Hepatocyte (in vitro differentiated cells): Measurements from ENCODE around the gene ANKLE2. TPM values are rescaled to one million over a fixed set of nuclear protein-coding genes. Genes with fewer than 3 reads are reported as not detected.

Experiments
- DNase-seq: peaks from one replicate; pipeline ENCODE4 v3.0.0-alpha.2; 2016; ENCODE audit warnings: low spot score
- H2AFZ ChIP-seq: fragments of 200-600 bp; sonication (generic); 2 replicates; pipeline ENCODE4 v1.6.0; 2016; ENCODE audit warnings: antibody characterized with exemption, mild to moderate bottlenecking
- H3K27ac ChIP-seq: fragments of 200-600 bp; sonication (generic); 2 replicates; pipeline ENCODE4 v1.5.1; 2016; ENCODE audit warnings: mild to moderate bottlenecking
- H3K27me3 ChIP-seq: fragments of 200-600 bp; sonication (generic); 2 replicates; pipeline ENCODE4 v1.6.1; 2016
- H3K36me3 ChIP-seq: fragments of 200-600 bp; sonication (generic); replicated peaks from 2 replicates; pipeline ENCODE4 v1.5.1; 2016; ENCODE audit warnings: low read depth; ENCODE audit not compliant: insufficient read depth
- H3K4me1 ChIP-seq: fragments of 200-600 bp; sonication (generic); 2 replicates; pipeline ENCODE4 v1.5.1; 2016; ENCODE audit warnings: mild to moderate bottlenecking, moderate library complexity; ENCODE audit not compliant: insufficient read depth
- H3K4me2 ChIP-seq: fragments of 200-600 bp; sonication (generic); 2 replicates; pipeline ENCODE4 v1.6.0; 2016
- H3K4me3 ChIP-seq: fragments of 200-600 bp; sonication (generic); 2 replicates; pipeline ENCODE4 v1.5.1; 2016; ENCODE audit warnings: mild to moderate bottlenecking
- H3K79me2 ChIP-seq: fragments of 200-600 bp; sonication (generic); 2 replicates; pipeline ENCODE4 v1.6.0; 2017; ENCODE audit warnings: mild to moderate bottlenecking
- H3K9me2 ChIP-seq: fragments of 200-600 bp; sonication (generic); replicated peaks from 2 replicates; pipeline ENCODE4 v1.6.0; 2017; ENCODE audit warnings: mild to moderate bottlenecking; ENCODE audit not compliant: insufficient read depth
- H3K9me3 ChIP-seq: fragments of 200-600 bp; sonication (generic); 2 replicates; pipeline ENCODE4 v1.5.1; 2016; ENCODE audit warnings: low read depth, mild to moderate bottlenecking
- H4K20me1 ChIP-seq: fragments of 200-600 bp; sonication (generic); 2 replicates; pipeline ENCODE4 v1.6.0; 2016; ENCODE audit warnings: mild to moderate bottlenecking; ENCODE audit not compliant: insufficient read depth, poor library complexity, severe bottlenecking
- EZH2 ChIP-seq: fragments of 200-600 bp; sonication (generic); IDR thresholded peaks from 2 replicates; pipeline ENCODE4 v1.6.1; 2016; ENCODE audit warnings: antibody characterized with exemption, mild to moderate bottlenecking, borderline replicate concordance
- EZH2phosphoT487 ChIP-seq: fragments of 200-600 bp; sonication (generic); IDR thresholded peaks from one replicate; pipeline ENCODE4 v1.6.1; 2018; ENCODE audit warnings: antibody characterized with exemption, mild to moderate bottlenecking, low read depth, moderate library complexity; ENCODE audit not compliant: unreplicated experiment, severe bottlenecking
- WGBS: methylation state at CpG from one replicate; pipeline ENCODE4 v1.1.6; 2016; ENCODE audit warnings: low lambda C conversion rate; ENCODE audit errors: missing lambda C conversion rate; 5-methylcytosine and 5-hydroxymethylcytosine counted together
- polyA plus RNA-seq: library from polyadenylated mRNA; unstranded; fragments of >200 nt; fragmentation: Nextera tagmentation; extraction: Ambion mirVana; gene quantifications from 2 replicates; pipeline ENCODE4 v1.2.1, GENCODE V29; 2016
- total RNA-seq: library from RNA; depleted of rRNA; stranded (reverse); fragments of >200 nt; gene quantifications from 2 replicates; pipeline ENCODE4 v1.2.3, GENCODE V29; 2014
- TF ChIP-seq, protein P1 (sequence below): fragments of 200-600 bp; sonication (generic); IDR thresholded peaks from 2 replicates; pipeline ENCODE4 v1.5.1; 2016; ENCODE audit warnings: antibody characterized with exemption, mild to moderate bottlenecking; ENCODE audit not compliant: poor library complexity

Gene ANKLE2
- total and polyA plus RNA-seq, 2 experiments from 2014 or later: 45.3 to 70.3 TPM

DNA sequence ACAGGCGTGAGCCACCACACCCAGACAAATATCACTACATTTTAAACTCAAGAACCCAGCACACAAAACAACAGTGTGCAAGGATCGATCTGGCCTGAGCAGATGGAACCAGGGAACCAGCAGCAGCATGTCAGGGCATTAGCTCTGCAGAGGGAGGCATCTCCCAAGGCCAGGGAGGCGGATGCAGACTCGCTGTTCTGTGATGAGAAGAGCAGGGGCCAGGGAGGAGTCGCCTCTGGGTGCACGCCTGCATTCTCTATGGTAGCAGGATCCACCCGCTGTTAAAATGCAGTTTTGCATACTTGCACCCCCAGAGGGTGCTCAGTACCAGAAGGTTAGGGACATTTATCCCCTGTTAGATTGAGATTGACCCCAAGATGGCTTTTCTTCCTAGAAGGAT, 33.1 kb downstream of the ANKLE2 start:
- no peaks in the 10 kb centered on the region for H3K4me1 ChIP-seq
- 89% methylated on average over 7 of the region's 7 CpGs for WGBS
- no peaks in the 10 kb centered on the region for H3K27me3 ChIP-seq
- no peaks in the 10 kb centered on the region for H3K9me3 ChIP-seq
- no peaks in the 10 kb centered on the region for H3K9me2 ChIP-seq
- H3K79me2 ChIP-seq: no peaks in the 10 kb centered on the region
- H3K36me3 ChIP-seq: no peaks in the 10 kb centered on the region
- H2AFZ ChIP-seq: no peak overlapping the region
- no peak overlapping the region for H3K4me3 ChIP-seq
- DNase-seq: no peak
- no peaks in the 10 kb centered on the region for H4K20me1 ChIP-seq
- H3K4me2 ChIP-seq: no peak overlapping the region
- TF ChIP-seq EZH2 (no peak), EZH2phosphoT487 (no peak)
- TF ChIP-seq, protein P1, sequence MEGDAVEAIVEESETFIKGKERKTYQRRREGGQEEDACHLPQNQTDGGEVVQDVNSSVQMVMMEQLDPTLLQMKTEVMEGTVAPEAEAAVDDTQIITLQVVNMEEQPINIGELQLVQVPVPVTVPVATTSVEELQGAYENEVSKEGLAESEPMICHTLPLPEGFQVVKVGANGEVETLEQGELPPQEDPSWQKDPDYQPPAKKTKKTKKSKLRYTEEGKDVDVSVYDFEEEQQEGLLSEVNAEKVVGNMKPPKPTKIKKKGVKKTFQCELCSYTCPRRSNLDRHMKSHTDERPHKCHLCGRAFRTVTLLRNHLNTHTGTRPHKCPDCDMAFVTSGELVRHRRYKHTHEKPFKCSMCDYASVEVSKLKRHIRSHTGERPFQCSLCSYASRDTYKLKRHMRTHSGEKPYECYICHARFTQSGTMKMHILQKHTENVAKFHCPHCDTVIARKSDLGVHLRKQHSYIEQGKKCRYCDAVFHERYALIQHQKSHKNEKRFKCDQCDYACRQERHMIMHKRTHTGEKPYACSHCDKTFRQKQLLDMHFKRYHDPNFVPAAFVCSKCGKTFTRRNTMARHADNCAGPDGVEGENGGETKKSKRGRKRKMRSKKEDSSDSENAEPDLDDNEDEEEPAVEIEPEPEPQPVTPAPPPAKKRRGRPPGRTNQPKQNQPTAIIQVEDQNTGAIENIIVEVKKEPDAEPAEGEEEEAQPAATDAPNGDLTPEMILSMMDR: no peak
- no peak overlapping the region for H3K27ac ChIP-seq

DNA sequence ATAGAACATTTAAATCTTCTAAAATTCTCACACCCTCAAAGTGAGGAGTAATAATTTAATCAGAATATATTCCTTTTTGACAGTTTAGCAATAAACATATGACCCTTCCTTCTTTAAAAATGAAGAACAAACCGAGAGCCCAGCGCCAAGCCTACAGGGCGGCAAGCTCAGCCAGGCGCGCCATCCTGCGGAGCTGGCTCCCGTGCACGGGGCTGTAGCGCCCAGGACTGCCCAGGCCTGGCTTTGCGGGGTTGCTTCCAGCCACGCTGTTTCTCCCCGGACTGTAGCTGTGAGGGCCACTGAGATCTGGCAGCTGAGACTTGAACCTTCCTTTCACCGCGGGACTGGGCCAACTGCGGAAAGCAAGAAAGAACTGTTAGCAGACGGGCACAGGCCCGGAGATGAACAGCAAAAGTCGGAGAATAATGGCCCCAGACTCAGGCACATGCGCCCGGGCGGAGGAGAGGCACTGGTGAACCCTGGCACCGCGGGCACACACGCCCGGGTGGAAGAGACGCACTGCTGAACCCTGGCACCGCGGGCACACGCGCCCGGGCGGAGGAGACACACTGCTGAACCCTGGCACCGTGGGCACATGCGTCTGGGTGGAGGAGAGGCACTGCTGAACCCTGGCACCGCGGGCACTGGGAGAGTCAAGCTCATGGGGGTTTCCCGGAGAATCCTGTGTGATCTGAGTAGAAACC, 34.4 kb downstream of the ANKLE2 start:
- DNase-seq: no peak
- peaks cover 3% of the 10 kb centered on the region for H3K79me2 ChIP-seq
- no peaks in the 10 kb centered on the region for H3K27me3 ChIP-seq
- no peaks in the 10 kb centered on the region for H4K20me1 ChIP-seq
- TF ChIP-seq EZH2phosphoT487 (no peak), EZH2 (no peak)
- TF ChIP-seq, protein P1: no peak
- H3K9me2 ChIP-seq: no peaks in the 10 kb centered on the region
- no peak overlapping the region for H3K4me2 ChIP-seq
- no peaks in the 10 kb centered on the region for H3K4me1 ChIP-seq
- H3K36me3 ChIP-seq: no peaks in the 10 kb centered on the region
- no peak overlapping the region for H3K27ac ChIP-seq
- H3K9me3 ChIP-seq: no peaks in the 10 kb centered on the region
- no peak overlapping the region for H3K4me3 ChIP-seq
- WGBS: 97% methylated on average over 37 of the region's 37 CpGs
- no peak overlapping the region for H2AFZ ChIP-seq

DNA sequence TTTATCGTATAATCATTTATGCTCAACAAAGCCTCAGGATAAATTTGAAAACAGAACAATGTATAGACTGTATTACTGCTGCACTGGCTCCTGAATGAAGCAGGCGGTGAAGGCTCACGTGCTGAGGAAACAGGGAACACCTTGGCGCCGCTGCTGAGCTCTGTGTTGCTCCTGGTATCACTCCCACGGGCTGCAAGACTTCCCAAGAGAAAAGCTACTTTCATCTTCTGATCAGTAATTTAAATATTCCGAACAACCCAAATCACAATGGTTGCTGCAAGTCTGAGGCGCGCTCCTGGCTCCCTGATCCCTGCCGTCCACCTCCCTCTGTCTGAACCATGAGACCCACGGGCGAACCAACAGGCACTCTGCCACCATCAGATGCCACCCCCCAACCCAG, 35.2 kb downstream of the ANKLE2 start:
- Histone ChIP-seq H3K27me3 (no peaks in the 10 kb centered on the region), H3K4me3 (no peak overlapping the region), H3K27ac (no peak overlapping the region), H3K9me2 (no peaks in the 10 kb centered on the region), H3K9me3 (no peaks in the 10 kb centered on the region), H3K4me1 (no peaks in the 10 kb centered on the region), H3K79me2 (peaks cover 3% of the 10 kb centered on the region), H4K20me1 (no peaks in the 10 kb centered on the region), H3K36me3 (no peaks in the 10 kb centered on the region), H3K4me2 (no peak overlapping the region), H2AFZ (no peak overlapping the region)
- TF ChIP-seq, protein P1: no peak
- TF ChIP-seq EZH2phosphoT487 (no peak), EZH2 (no peak)
- 97% methylated on average over 12 of the region's 12 CpGs for WGBS
- no peak for DNase-seq
